CD14-positive monocyte (primary cell): ENCODE data around the gene PTGER4. TPM values are rescaled to one million over a fixed set of nuclear protein-coding genes. Genes with fewer than 3 reads are reported as not detected.
"Not testable (repeated sequence)": the region's sequence is repeated elsewhere in the genome, so short reads cannot be mapped to it uniquely, and the experiment has no call there.

Experiments used
- DNase-seq, 3 donors: peaks; one replicate each; pipeline ENCODE4 v3.0.0-alpha.2; 2011 to 2022
- H2AFZ ChIP-seq: 2 replicates; pipeline ENCODE4 v1.6.0; 2012; ENCODE audit warnings: mild to moderate bottlenecking, low read depth, low read length, inconsistent platforms; ENCODE audit not compliant: insufficient read depth, poor library complexity, severe bottlenecking
- H3K27ac ChIP-seq, 2 donors: 1 replicate in 1 of 2; 2 replicates in 1 of 2; pipeline ENCODE4 v1.5.1; 2012 to 2013; ENCODE audit warnings: low read length in 2 of 2, control low read depth in 1 of 2, inconsistent platforms in 1 of 2, low read depth in 1 of 2, mild to moderate bottlenecking in 1 of 2
- H3K27me3 ChIP-seq, 2 donors: one replicate each; pipeline versions ENCODE4 v1.6.0 to v1.6.1; 2011 to 2013; ENCODE audit warnings: low read length in 2 of 2; ENCODE audit not compliant: control insufficient read depth in 2 of 2, insufficient read depth in 2 of 2
- H3K36me3 ChIP-seq, 2 donors: replicated peaks in 1 of 2; 1 replicate in 1 of 2; 2 replicates in 1 of 2; pipeline versions ENCODE4 v1.5.1 to v1.6.1; 2012 to 2013; ENCODE audit warnings: low read length in 2 of 2, control low read depth in 1 of 2, inconsistent platforms in 1 of 2, mild to moderate bottlenecking in 1 of 2; ENCODE audit not compliant: insufficient read depth in 2 of 2, control insufficient read depth in 1 of 2
- H3K4me1 ChIP-seq, 2 donors: 1 replicate in 1 of 2; 2 replicates in 1 of 2; pipeline versions ENCODE4 v1.5.1 to v1.6.1; 2012 to 2013; ENCODE audit warnings: low read length in 2 of 2, control low read depth in 1 of 2, inconsistent platforms in 1 of 2, mild to moderate bottlenecking in 1 of 2, moderate library complexity in 1 of 2; ENCODE audit not compliant: insufficient read depth in 2 of 2, control insufficient read depth in 1 of 2
- H3K4me2 ChIP-seq: replicated peaks from 2 replicates; pipeline ENCODE3; 2012; ENCODE audit warnings: low read length, moderate library complexity, mild to moderate bottlenecking; ENCODE audit not compliant: poor library complexity, severe bottlenecking; ENCODE audit errors: extremely low read depth
- H3K4me3 ChIP-seq, 3 experiments: fragments of 200-600 bp in 1 of 3; sonication (generic) in 1 of 3; replicated peaks in 1 of 3; 1 replicate in 2 of 3; 2 replicates in 1 of 3; pipeline ENCODE4 v1.5.1; 2011 to 2013; ENCODE audit warnings: low read length in 3 of 3, mild to moderate bottlenecking in 3 of 3, control low read depth in 2 of 3, low read depth in 2 of 3, inconsistent platforms in 1 of 3, moderate library complexity in 1 of 3
- H3K79me2 ChIP-seq: 2 replicates; pipeline ENCODE4 v1.6.0; 2012; ENCODE audit warnings: mild to moderate bottlenecking, control low read depth, inconsistent platforms, low read length, moderate library complexity; ENCODE audit not compliant: insufficient read depth
- H3K9ac ChIP-seq: 2 replicates; pipeline ENCODE4 v1.6.0; 2017; ENCODE audit warnings: low read length, mild to moderate bottlenecking; ENCODE audit not compliant: insufficient read depth, poor library complexity, severe bottlenecking
- H3K9me3 ChIP-seq, 2 donors: replicated peaks in 1 of 2; 1 replicate in 1 of 2; 2 replicates in 1 of 2; pipeline versions ENCODE4 v1.5.1 to v1.6.1; 2012 to 2013; ENCODE audit warnings: low read length in 2 of 2, control low read depth in 1 of 2; ENCODE audit not compliant: control insufficient read depth in 1 of 2, insufficient read depth in 1 of 2
- H4K20me1 ChIP-seq: 2 replicates; pipeline ENCODE4 v1.6.0; 2012; ENCODE audit warnings: mild to moderate bottlenecking, low read length, control low read depth, moderate library complexity; ENCODE audit not compliant: insufficient read depth
- H3K27ac Mint-ChIP-seq, 7 donors: one replicate each; pipeline ENCODE4 v1.8.0; 2020; ENCODE audit warnings: mild to moderate bottlenecking in 7 of 7, mixed read lengths in 7 of 7, moderate library complexity in 6 of 7, inconsistent platforms in 2 of 7
- H3K27me3 Mint-ChIP-seq, 3 donors: one replicate each; pipeline ENCODE4 v1.8.0; 2021 to 2022; ENCODE audit warnings: low read depth in 3 of 3, mild to moderate bottlenecking in 3 of 3, mixed read lengths in 3 of 3, moderate library complexity in 3 of 3, inconsistent platforms in 1 of 3
- H3K36me3 Mint-ChIP-seq, 2 donors: one replicate each; pipeline ENCODE4 v1.8.0; 2020; ENCODE audit warnings: mixed read lengths in 2 of 2, inconsistent platforms in 1 of 2, mild to moderate bottlenecking in 1 of 2
- H3K4me1 Mint-ChIP-seq: one replicate; pipeline ENCODE4 v1.8.0; 2020; ENCODE audit warnings: mild to moderate bottlenecking, mixed read lengths
- H3K4me3 Mint-ChIP-seq, 2 donors: one replicate each; pipeline ENCODE4 v1.8.0; 2020; ENCODE audit warnings: mild to moderate bottlenecking in 2 of 2, mixed read lengths in 2 of 2, moderate library complexity in 1 of 2
- H3K9me3 Mint-ChIP-seq, 7 donors: one replicate each; pipeline ENCODE4 v1.8.0; 2020 to 2022; ENCODE audit warnings: mixed read lengths in 7 of 7, mild to moderate bottlenecking in 6 of 7, moderate library complexity in 6 of 7, inconsistent platforms in 2 of 7
- WGBS: methylation state at CpG from one replicate; pipeline ENCODE4 v1.1.5; 2013; ENCODE audit warnings: missing lambda C conversion rate; ENCODE audit not compliant: insufficient coverage; 5-methylcytosine and 5-hydroxymethylcytosine counted together
- intact Hi-C, 2 donors: fragments of 100-400 bp; cut with micrococcal nuclease; formaldehyde crosslinking; loops; one replicate each; pipeline versions ENCODE4 v1.15.0 to v1.15.1; 2023
- polyA plus RNA-seq, 3 donors: library from polyadenylated mRNA; depleted of rRNA in 1 of 3; unstranded in 2 of 3; stranded (reverse) in 1 of 3; fragments of 300-500 nt in 2 of 3; fragments of >200 nt in 1 of 3; fragmentation: Illumina TruSeq in 2 of 3; gene quantifications; 1 replicate in 2 of 3; 2 replicates in 1 of 3; pipeline ENCODE4 v1.2.3, GENCODE V29; 2012 to 2021
- TF ChIP-seq, protein P1 (sequence below): fragments of 200-600 bp; IDR thresholded peaks from one replicate; pipeline ENCODE4 v1.8.0; 2022; ENCODE audit warnings: antibody characterized with exemption, mild to moderate bottlenecking

Gene PTGER4
- polyA plus RNA-seq, 3 donors = 44.4 to 119 (median 64.3) TPM

DNA sequence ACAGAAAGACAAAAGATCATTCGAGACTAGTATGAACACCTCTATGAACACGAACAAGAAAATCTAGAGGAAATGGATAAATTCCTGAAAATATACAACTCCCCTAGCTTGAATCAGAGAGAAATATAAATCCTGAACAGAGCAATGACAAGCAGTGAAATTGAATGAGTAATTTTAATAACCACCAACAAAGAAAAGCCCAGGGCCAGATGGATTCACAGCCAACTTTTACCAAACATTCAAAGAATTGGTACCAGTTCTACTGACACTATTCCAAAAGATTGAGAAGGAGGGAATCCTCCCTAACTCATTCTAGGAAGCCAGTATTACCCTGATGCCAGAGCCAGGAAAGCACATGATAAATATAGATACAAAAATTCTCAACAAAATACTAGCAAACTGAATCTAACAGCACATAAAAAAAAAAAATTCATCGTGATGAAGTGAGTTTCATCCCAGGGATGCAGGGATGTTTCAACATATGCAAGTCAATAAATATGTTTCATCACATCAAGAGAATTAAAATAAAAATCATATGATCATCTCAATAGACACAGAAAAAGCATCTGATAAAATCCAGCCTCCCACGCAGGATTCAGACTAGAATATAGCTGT is 25.2 kb upstream of the PTGER4 start:
- H3K9me3 ChIP-seq = no peaks in the 10 kb centered on the region
- no peak overlapping the region for H3K4me3 ChIP-seq
- peaks cover 10 to 24% of the 10 kb centered on the region in 2 donors for H3K4me1 ChIP-seq
- Mint-ChIP-seq H3K27ac (peak overlapping the region in 4 of 7 donors; percentile 2 to 87 (median 66)), H3K27me3 (peaks cover 0 to 7% (median 1%) of the 10 kb centered on the region in 3 donors), H3K4me3 (peak overlapping the region; percentile 50 to 80), H3K4me1 (peaks cover 42% of the 10 kb centered on the region), H3K9me3 (peaks cover 0 to 4% (median 0%) of the 10 kb centered on the region in 7 donors), H3K36me3 (no peaks in the 10 kb centered on the region)
- peak overlapping the region; percentile 29 for H2AFZ ChIP-seq
- intact Hi-C loops = no loop called here
- no peaks in the 10 kb centered on the region for H3K27me3 ChIP-seq
- TF ChIP-seq, protein P1, sequence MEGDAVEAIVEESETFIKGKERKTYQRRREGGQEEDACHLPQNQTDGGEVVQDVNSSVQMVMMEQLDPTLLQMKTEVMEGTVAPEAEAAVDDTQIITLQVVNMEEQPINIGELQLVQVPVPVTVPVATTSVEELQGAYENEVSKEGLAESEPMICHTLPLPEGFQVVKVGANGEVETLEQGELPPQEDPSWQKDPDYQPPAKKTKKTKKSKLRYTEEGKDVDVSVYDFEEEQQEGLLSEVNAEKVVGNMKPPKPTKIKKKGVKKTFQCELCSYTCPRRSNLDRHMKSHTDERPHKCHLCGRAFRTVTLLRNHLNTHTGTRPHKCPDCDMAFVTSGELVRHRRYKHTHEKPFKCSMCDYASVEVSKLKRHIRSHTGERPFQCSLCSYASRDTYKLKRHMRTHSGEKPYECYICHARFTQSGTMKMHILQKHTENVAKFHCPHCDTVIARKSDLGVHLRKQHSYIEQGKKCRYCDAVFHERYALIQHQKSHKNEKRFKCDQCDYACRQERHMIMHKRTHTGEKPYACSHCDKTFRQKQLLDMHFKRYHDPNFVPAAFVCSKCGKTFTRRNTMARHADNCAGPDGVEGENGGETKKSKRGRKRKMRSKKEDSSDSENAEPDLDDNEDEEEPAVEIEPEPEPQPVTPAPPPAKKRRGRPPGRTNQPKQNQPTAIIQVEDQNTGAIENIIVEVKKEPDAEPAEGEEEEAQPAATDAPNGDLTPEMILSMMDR = no peak
- no peaks in the 10 kb centered on the region for H3K79me2 ChIP-seq
- H4K20me1 ChIP-seq = no peaks in the 10 kb centered on the region
- H3K36me3 ChIP-seq = no peaks in the 10 kb centered on the region
- H3K27ac ChIP-seq = no peak overlapping the region
- no CpG with 5 or more reads among the region's 4 CpGs for WGBS
- peak overlapping the region; percentile 21 for H3K4me2 ChIP-seq
- no peak for DNase-seq
- H3K9ac ChIP-seq = no peak overlapping the region

GRCh38 chr5:40655138-40655537 is 24.6 kb upstream of the PTGER4 start:
- Histone ChIP-seq H2AFZ (no peak overlapping the region), H3K4me2 (no peak overlapping the region), H3K27ac (no peak overlapping the region), H3K79me2 (no peaks in the 10 kb centered on the region), H3K4me3 (no peak overlapping the region), H3K27me3 (no peaks in the 10 kb centered on the region), H4K20me1 (no peaks in the 10 kb centered on the region), H3K36me3 (no peaks in the 10 kb centered on the region), H3K4me1 (peaks cover 3 to 18% of the 10 kb centered on the region in 2 donors), H3K9me3 (no peaks in the 10 kb centered on the region), H3K9ac (no peak overlapping the region)
- DNase-seq = peak in 2 of 3 donors; percentile 30 to 46
- peaks cover 40% of the 10 kb centered on the region for H3K4me1 Mint-ChIP-seq
- intact Hi-C loops = no loop called here
- no CpG with 5 or more reads among the region's 2 CpGs for WGBS
- peaks cover 0 to 4% (median 0%) of the 10 kb centered on the region in 7 donors for H3K9me3 Mint-ChIP-seq
- H3K27me3 Mint-ChIP-seq = peaks cover 0 to 7% (median 1%) of the 10 kb centered on the region in 3 donors
- TF ChIP-seq, protein P1 = no peak
- peak overlapping the region in 1 of 7 donors; percentile 38 for H3K27ac Mint-ChIP-seq
- no peaks in the 10 kb centered on the region for H3K36me3 Mint-ChIP-seq
- no peak overlapping the region for H3K4me3 Mint-ChIP-seq

DNA sequence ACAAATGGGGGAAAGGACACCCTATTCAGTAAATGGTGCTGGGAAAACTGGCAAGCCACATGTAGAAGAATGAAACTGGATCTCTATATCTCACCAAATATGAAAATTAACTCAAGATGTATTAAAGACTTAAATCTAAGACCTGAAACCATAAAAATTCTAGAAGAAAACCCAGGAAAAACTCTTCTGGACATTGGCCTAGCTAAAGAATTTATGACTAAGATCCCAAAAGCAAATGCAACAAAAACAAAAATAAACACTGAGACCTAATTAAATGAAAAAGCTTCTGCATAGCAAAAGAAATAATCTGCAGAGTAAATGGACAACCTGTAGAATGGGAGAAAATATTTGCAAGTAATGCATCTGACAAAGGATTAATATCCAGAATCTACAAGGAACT is 23.6 kb upstream of the PTGER4 start:
- intact Hi-C loops, H3K4me3 ChIP-seq, H4K20me1 ChIP-seq, H3K27me3 ChIP-seq, H3K9ac ChIP-seq, H3K4me2 ChIP-seq, H3K27ac ChIP-seq, H3K36me3 ChIP-seq, H2AFZ ChIP-seq, H3K79me2 ChIP-seq, H3K4me3 Mint-ChIP-seq, H3K27ac Mint-ChIP-seq, H3K27me3 Mint-ChIP-seq, H3K36me3 Mint-ChIP-seq, H3K9me3 Mint-ChIP-seq, DNase-seq, H3K9me3 ChIP-seq: not testable (repeated sequence)
- peaks cover 5 to 24% of the 10 kb centered on the region in 2 donors for H3K4me1 ChIP-seq
- H3K4me1 Mint-ChIP-seq = peaks cover 44% of the 10 kb centered on the region
